Upper lobe of left lung (tissue), 4 donors: ENCODE results near the gene NFATC2.

Source experiments
- POLR2A ChIP-seq, 4 donors: fragments of 450-650 bp; IDR thresholded peaks; one replicate each; pipeline ENCODE4 v1.5.1; 2016 to 2017; ENCODE audit warnings: antibody characterized with exemption in 4 of 4, mild to moderate bottlenecking in 2 of 4
- POLR2AphosphoS5 ChIP-seq, 2 donors: sonication (generic); formaldehyde crosslinking; IDR thresholded peaks; one replicate each; pipeline ENCODE4 v1.5.1; 2017; ENCODE audit warnings: antibody characterized with exemption in 2 of 2
- TF ChIP-seq, protein P1 (sequence below), 6 experiments: fragments of 450-650 bp in 4 of 6; fragments of 200-600 bp in 2 of 6; sonication (generic) in 2 of 6; IDR thresholded peaks; one replicate each; pipeline ENCODE4 v1.5.1; 2016 to 2019; ENCODE audit warnings: antibody characterized with exemption in 6 of 6

DNA sequence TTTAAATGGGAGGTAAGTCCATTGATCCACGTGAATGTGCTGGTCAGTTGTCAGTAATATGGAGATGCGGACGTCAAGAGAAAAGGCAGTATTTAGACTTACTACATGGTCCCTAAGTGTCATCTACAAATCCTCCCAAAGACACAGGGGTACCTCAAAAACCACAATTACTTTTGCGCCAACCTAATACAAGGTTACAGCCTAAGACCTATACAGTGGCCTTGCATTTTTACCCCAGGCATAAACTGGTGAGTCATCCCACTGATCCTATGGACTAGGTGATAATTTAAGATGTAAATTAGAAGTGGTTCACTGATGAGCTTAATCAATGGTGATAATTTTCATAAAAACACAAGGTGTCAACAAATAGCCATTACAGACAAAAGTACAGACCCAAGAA, 141.0 kb downstream of the NFATC2 start:
- TF ChIP-seq POLR2A (IDR thresholded peaks at IDR 0.05) (no peak), POLR2AphosphoS5 (IDR thresholded peaks at IDR 0.05) (no peak)
- TF ChIP-seq, protein P1, sequence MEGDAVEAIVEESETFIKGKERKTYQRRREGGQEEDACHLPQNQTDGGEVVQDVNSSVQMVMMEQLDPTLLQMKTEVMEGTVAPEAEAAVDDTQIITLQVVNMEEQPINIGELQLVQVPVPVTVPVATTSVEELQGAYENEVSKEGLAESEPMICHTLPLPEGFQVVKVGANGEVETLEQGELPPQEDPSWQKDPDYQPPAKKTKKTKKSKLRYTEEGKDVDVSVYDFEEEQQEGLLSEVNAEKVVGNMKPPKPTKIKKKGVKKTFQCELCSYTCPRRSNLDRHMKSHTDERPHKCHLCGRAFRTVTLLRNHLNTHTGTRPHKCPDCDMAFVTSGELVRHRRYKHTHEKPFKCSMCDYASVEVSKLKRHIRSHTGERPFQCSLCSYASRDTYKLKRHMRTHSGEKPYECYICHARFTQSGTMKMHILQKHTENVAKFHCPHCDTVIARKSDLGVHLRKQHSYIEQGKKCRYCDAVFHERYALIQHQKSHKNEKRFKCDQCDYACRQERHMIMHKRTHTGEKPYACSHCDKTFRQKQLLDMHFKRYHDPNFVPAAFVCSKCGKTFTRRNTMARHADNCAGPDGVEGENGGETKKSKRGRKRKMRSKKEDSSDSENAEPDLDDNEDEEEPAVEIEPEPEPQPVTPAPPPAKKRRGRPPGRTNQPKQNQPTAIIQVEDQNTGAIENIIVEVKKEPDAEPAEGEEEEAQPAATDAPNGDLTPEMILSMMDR (IDR thresholded peaks at IDR 0.05): no peak
